GM23338 (cell line): ENCODE data around the gene PAQR4. TPM values are rescaled to one million over a fixed set of nuclear protein-coding genes. Genes with fewer than 3 reads are reported as not detected.

Experiments
- ATAC-seq: fragments of 200-7000 bp; cut with Tn5 transposase; 3 replicates; pipeline ENCODE4 v1.9.1; 2020
- DNase-seq: peaks from one replicate; pipeline ENCODE4 v3.0.0-alpha.2; 2015; ENCODE audit warnings: low spot score
- H2AFZ ChIP-seq: fragments of 200-600 bp; sonication (generic); 2 replicates; pipeline ENCODE4 v1.8.0; 2016; ENCODE audit warnings: antibody characterized with exemption, mild to moderate bottlenecking, moderate library complexity
- H3F3A ChIP-seq: fragments of 200-600 bp; sonication (generic); replicated peaks from 2 replicates; pipeline ENCODE4 v1.8.0; 2017; ENCODE audit warnings: antibody characterized with exemption, mixed run types, low read depth
- H3K27ac ChIP-seq: fragments of 200-600 bp; sonication (generic); 2 replicates; pipeline ENCODE4 v1.6.1; 2016; ENCODE audit warnings: low read depth
- H3K27me3 ChIP-seq: fragments of 200-600 bp; sonication (generic); 2 replicates; pipeline ENCODE4 v1.8.0; 2016; ENCODE audit warnings: mild to moderate bottlenecking, mixed run types, moderate library complexity; ENCODE audit not compliant: insufficient read depth
- H3K36me3 ChIP-seq: fragments of 200-600 bp; sonication (generic); 2 replicates; pipeline ENCODE4 v1.8.0; 2016; ENCODE audit warnings: mild to moderate bottlenecking; ENCODE audit not compliant: insufficient read depth
- H3K4me1 ChIP-seq: fragments of 200-600 bp; sonication (generic); 2 replicates; pipeline ENCODE4 v1.8.0; 2016; ENCODE audit warnings: mild to moderate bottlenecking, moderate library complexity; ENCODE audit not compliant: insufficient read depth
- H3K4me2 ChIP-seq: fragments of 200-600 bp; sonication (generic); 2 replicates; pipeline ENCODE4 v1.7.1; 2017; ENCODE audit warnings: mixed run types
- H3K4me3 ChIP-seq: fragments of 200-600 bp; sonication (generic); 2 replicates; pipeline ENCODE4 v1.6.1; 2016; ENCODE audit warnings: mixed run types
- H3K79me2 ChIP-seq: fragments of 200-600 bp; sonication (generic); replicated peaks from 2 replicates; pipeline ENCODE4 v1.8.0; 2017; ENCODE audit warnings: mild to moderate bottlenecking; ENCODE audit not compliant: insufficient read depth
- H3K9me2 ChIP-seq: fragments of 200-600 bp; sonication (generic); 2 replicates; pipeline ENCODE4 v1.8.0; 2017; ENCODE audit not compliant: insufficient read depth
- H4K20me1 ChIP-seq: fragments of 200-600 bp; sonication (generic); replicated peaks from 2 replicates; pipeline ENCODE4 v1.8.0; 2017; ENCODE audit warnings: mild to moderate bottlenecking; ENCODE audit not compliant: insufficient read depth
- H3K27ac Mint-ChIP-seq: 2 replicates; pipeline ENCODE4 v1.8.0; 2020; ENCODE audit warnings: inconsistent platforms, mild to moderate bottlenecking, moderate library complexity, mixed read lengths
- H3K27me3 Mint-ChIP-seq: 3 replicates; pipeline ENCODE4 v1.8.0; 2022; ENCODE audit warnings: low read depth, mild to moderate bottlenecking, moderate library complexity, mixed read lengths, inconsistent platforms; ENCODE audit not compliant: insufficient read depth, poor library complexity
- H3K36me3 Mint-ChIP-seq: 3 replicates; pipeline ENCODE4 v1.8.0; 2021; ENCODE audit warnings: low read depth, mild to moderate bottlenecking, inconsistent platforms, moderate library complexity, mixed read lengths
- H3K4me1 Mint-ChIP-seq: 3 replicates; pipeline ENCODE4 v1.8.0; 2020; ENCODE audit warnings: mild to moderate bottlenecking, inconsistent platforms, mixed read lengths
- H3K4me3 Mint-ChIP-seq: 3 replicates; pipeline ENCODE4 v1.8.0; 2021; ENCODE audit warnings: moderate library complexity, mild to moderate bottlenecking, inconsistent platforms, mixed read lengths
- H3K9me3 Mint-ChIP-seq: 3 replicates; pipeline ENCODE4 v1.8.0; 2020; ENCODE audit warnings: moderate library complexity, mild to moderate bottlenecking, inconsistent platforms, mixed read lengths
- CREB1 ChIP-seq: fragments of 250-450 bp; sonication (Bioruptor Pico); IDR thresholded peaks from 2 replicates; pipeline ENCODE4 v1.5.0; 2020; ENCODE audit warnings: low read depth, mild to moderate bottlenecking, moderate library complexity
- EZH2 ChIP-seq: fragments of 200-600 bp; sonication (generic); IDR thresholded peaks from one replicate; pipeline ENCODE4 v1.8.0; 2017; ENCODE audit warnings: antibody characterized with exemption, mild to moderate bottlenecking, low read depth; ENCODE audit not compliant: unreplicated experiment
- EZH2phosphoT487 ChIP-seq: fragments of 200-600 bp; sonication (generic); IDR thresholded peaks from one replicate; pipeline ENCODE4 v1.8.1; 2018; ENCODE audit warnings: antibody characterized with exemption; ENCODE audit not compliant: unreplicated experiment
- JUNB ChIP-seq: IDR thresholded peaks from one replicate; pipeline ENCODE4 v1.6.1; 2016; ENCODE audit warnings: antibody characterized with exemption; ENCODE audit not compliant: unreplicated experiment
- NANOG ChIP-seq: IDR thresholded peaks from 2 replicates; pipeline ENCODE4 v1.6.1; 2016; ENCODE audit warnings: antibody characterized with exemption, borderline replicate concordance
- POLR2AphosphoS5 ChIP-seq: IDR thresholded peaks from 2 replicates; pipeline ENCODE4 v1.6.1; 2016; ENCODE audit warnings: antibody characterized with exemption, low read depth
- STAT1 ChIP-seq: IDR thresholded peaks from one replicate; pipeline ENCODE4 v1.6.1; 2016; ENCODE audit warnings: antibody characterized with exemption; ENCODE audit not compliant: unreplicated experiment
- polyA plus RNA-seq: library from polyadenylated mRNA; unstranded; fragments of >200 nt; fragmentation: Nextera tagmentation; extraction: Ambion mirVana; gene quantifications from 2 replicates; pipeline ENCODE4 v1.2.1, GENCODE V29; 2016
- total RNA-seq: library from RNA; depleted of rRNA; stranded (reverse); fragments of >200 nt; shearing (Covaris generic); gene quantifications from 2 replicates; pipeline ENCODE4 v1.2.3, GENCODE V29; 2014
- TF ChIP-seq, protein P1 (sequence below): IDR thresholded peaks from 2 replicates; pipeline ENCODE4 v1.6.1; 2016; ENCODE audit warnings: antibody characterized with exemption
- TF ChIP-seq, protein P2 (sequence below): fragments of 250-450 bp; sonication (Bioruptor Pico); IDR thresholded peaks from 2 replicates; pipeline ENCODE4 v1.5.0; 2020; ENCODE audit warnings: mild to moderate bottlenecking, moderate library complexity
- TF ChIP-seq, protein P3 (sequence below), 2 experiments: fragments of 200-600 bp in 1 of 2; sonication (generic) in 1 of 2; conservative IDR thresholded peaks; 2 replicates each; pipeline versions ENCODE4 v1.5.1 to v1.6.1; 2016 to 2017; ENCODE audit warnings: antibody characterized with exemption in 2 of 2, low read depth in 2 of 2, mild to moderate bottlenecking in 2 of 2, moderate library complexity in 1 of 2
- TF ChIP-seq, protein P4 (sequence below): IDR thresholded peaks from one replicate; pipeline ENCODE4 v1.6.1; 2018; ENCODE audit warnings: antibody characterized with exemption; ENCODE audit not compliant: unreplicated experiment

Gene PAQR4
- total and polyA plus RNA-seq, 2 experiments from 2014 or later: 7.0 to 29.3 TPM

DNA sequence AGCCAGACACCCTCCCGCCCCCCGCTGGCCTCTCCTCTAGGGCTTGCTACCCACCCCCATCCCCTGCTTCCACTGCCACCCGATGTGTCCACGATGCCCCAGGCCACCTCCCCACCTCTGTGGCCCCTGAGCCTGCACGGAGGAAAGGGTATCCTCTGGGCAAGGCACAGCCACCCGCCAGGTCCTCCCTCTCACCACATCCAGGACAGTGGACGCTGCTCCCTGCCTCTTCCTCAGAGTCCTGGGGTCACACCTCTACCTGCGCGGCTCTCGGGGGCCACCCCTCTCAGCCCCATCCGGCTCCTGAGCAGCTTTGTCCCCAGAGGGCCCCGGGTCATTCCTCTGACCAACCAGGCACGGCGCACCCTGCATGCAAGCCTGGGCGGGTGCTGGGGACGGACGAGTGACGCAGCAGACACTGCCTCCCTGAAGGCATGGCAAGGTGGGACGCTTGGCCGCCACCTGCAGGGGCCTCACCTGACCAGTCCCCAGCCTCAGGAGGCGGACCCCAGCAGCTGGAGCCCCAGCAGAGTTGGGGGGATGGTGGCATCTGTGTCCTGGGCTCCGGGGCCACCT, 32.6 kb upstream of the PAQR4 start:
- Histone ChIP-seq H3K79me2 (no peaks in the 10 kb centered on the region), H3K27ac (no peak overlapping the region), H3F3A (no peaks in the 10 kb centered on the region), H4K20me1 (no peaks in the 10 kb centered on the region; the same call in 1 of the 2 replicates), H2AFZ (no peak overlapping the region), H3K9me2 (no peaks in the 10 kb centered on the region), H3K4me1 (no peaks in the 10 kb centered on the region), H3K4me2 (no peak overlapping the region), H3K4me3 (no peak overlapping the region), H3K27me3 (no peaks in the 10 kb centered on the region), H3K36me3 (no peaks in the 10 kb centered on the region)
- Mint-ChIP-seq H3K9me3 (no peaks in the 10 kb centered on the region), H3K27me3 (peaks cover 6% of the 10 kb centered on the region), H3K27ac (no peak overlapping the region; the same call in 1 of the 2 replicates), H3K36me3 (peaks cover 23% of the 10 kb centered on the region), H3K4me3 (no peak overlapping the region), H3K4me1 (peaks cover 4% of the 10 kb centered on the region; the same call in 1 of the 3 replicates)
- ATAC-seq (peak; percentile 25), DNase-seq (no peak)
- no peak for TF ChIP-seq EZH2
- TF ChIP-seq, protein P1, sequence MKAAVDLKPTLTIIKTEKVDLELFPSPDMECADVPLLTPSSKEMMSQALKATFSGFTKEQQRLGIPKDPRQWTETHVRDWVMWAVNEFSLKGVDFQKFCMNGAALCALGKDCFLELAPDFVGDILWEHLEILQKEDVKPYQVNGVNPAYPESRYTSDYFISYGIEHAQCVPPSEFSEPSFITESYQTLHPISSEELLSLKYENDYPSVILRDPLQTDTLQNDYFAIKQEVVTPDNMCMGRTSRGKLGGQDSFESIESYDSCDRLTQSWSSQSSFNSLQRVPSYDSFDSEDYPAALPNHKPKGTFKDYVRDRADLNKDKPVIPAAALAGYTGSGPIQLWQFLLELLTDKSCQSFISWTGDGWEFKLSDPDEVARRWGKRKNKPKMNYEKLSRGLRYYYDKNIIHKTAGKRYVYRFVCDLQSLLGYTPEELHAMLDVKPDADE: no peak
- TF ChIP-seq, protein P2, sequence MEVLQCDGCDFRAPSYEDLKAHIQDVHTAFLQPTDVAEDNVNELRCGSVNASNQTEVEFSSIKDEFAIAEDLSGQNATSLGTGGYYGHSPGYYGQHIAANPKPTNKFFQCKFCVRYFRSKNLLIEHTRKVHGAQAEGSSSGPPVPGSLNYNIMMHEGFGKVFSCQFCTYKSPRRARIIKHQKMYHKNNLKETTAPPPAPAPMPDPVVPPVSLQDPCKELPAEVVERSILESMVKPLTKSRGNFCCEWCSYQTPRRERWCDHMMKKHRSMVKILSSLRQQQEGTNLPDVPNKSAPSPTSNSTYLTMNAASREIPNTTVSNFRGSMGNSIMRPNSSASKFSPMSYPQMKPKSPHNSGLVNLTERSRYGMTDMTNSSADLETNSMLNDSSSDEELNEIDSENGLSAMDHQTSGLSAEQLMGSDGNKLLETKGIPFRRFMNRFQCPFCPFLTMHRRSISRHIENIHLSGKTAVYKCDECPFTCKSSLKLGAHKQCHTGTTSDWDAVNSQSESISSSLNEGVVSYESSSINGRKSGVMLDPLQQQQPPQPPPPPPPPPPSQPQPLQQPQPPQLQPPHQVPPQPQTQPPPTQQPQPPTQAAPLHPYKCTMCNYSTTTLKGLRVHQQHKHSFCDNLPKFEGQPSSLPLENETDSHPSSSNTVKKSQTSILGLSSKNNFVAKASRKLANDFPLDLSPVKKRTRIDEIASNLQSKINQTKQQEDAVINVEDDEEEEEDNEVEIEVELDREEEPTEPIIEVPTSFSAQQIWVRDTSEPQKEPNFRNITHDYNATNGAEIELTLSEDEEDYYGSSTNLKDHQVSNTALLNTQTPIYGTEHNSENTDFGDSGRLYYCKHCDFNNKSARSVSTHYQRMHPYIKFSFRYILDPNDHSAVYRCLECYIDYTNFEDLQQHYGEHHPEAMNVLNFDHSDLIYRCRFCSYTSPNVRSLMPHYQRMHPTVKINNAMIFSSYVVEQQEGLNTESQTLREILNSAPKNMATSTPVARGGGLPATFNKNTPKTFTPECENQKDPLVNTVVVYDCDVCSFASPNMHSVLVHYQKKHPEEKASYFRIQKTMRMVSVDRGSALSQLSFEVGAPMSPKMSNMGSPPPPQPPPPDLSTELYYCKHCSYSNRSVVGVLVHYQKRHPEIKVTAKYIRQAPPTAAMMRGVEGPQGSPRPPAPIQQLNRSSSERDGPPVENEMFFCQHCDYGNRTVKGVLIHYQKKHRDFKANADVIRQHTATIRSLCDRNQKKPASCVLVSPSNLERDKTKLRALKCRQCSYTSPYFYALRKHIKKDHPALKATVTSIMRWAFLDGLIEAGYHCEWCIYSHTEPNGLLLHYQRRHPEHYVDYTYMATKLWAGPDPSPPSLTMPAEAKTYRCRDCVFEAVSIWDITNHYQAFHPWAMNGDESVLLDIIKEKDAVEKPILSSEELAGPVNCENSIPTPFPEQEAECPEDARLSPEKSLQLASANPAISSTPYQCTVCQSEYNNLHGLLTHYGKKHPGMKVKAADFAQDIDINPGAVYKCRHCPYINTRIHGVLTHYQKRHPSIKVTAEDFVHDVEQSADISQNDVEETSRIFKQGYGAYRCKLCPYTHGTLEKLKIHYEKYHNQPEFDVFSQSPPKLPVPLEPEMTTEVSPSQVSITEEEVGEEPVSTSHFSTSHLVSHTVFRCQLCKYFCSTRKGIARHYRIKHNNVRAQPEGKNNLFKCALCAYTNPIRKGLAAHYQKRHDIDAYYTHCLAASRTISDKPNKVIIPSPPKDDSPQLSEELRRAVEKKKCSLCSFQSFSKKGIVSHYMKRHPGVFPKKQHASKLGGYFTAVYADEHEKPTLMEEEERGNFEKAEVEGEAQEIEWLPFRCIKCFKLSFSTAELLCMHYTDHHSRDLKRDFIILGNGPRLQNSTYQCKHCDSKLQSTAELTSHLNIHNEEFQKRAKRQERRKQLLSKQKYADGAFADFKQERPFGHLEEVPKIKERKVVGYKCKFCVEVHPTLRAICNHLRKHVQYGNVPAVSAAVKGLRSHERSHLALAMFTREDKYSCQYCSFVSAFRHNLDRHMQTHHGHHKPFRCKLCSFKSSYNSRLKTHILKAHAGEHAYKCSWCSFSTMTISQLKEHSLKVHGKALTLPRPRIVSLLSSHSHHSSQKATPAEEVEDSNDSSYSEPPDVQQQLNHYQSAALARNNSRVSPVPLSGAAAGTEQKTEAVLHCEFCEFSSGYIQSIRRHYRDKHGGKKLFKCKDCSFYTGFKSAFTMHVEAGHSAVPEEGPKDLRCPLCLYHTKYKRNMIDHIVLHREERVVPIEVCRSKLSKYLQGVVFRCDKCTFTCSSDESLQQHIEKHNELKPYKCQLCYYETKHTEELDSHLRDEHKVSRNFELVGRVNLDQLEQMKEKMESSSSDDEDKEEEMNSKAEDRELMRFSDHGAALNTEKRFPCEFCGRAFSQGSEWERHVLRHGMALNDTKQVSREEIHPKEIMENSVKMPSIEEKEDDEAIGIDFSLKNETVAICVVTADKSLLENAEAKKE (CRISPR knock-in tag): no peak
- TF ChIP-seq, protein P3, sequence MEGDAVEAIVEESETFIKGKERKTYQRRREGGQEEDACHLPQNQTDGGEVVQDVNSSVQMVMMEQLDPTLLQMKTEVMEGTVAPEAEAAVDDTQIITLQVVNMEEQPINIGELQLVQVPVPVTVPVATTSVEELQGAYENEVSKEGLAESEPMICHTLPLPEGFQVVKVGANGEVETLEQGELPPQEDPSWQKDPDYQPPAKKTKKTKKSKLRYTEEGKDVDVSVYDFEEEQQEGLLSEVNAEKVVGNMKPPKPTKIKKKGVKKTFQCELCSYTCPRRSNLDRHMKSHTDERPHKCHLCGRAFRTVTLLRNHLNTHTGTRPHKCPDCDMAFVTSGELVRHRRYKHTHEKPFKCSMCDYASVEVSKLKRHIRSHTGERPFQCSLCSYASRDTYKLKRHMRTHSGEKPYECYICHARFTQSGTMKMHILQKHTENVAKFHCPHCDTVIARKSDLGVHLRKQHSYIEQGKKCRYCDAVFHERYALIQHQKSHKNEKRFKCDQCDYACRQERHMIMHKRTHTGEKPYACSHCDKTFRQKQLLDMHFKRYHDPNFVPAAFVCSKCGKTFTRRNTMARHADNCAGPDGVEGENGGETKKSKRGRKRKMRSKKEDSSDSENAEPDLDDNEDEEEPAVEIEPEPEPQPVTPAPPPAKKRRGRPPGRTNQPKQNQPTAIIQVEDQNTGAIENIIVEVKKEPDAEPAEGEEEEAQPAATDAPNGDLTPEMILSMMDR (conservative IDR thresholded peaks at IDR 0.05; ENCODE audit: low read depth in 2 of 2): no peak
- TF ChIP-seq POLR2AphosphoS5: no peak
- TF ChIP-seq STAT1: no peak
- no peak for TF ChIP-seq JUNB
- TF ChIP-seq, protein P4, sequence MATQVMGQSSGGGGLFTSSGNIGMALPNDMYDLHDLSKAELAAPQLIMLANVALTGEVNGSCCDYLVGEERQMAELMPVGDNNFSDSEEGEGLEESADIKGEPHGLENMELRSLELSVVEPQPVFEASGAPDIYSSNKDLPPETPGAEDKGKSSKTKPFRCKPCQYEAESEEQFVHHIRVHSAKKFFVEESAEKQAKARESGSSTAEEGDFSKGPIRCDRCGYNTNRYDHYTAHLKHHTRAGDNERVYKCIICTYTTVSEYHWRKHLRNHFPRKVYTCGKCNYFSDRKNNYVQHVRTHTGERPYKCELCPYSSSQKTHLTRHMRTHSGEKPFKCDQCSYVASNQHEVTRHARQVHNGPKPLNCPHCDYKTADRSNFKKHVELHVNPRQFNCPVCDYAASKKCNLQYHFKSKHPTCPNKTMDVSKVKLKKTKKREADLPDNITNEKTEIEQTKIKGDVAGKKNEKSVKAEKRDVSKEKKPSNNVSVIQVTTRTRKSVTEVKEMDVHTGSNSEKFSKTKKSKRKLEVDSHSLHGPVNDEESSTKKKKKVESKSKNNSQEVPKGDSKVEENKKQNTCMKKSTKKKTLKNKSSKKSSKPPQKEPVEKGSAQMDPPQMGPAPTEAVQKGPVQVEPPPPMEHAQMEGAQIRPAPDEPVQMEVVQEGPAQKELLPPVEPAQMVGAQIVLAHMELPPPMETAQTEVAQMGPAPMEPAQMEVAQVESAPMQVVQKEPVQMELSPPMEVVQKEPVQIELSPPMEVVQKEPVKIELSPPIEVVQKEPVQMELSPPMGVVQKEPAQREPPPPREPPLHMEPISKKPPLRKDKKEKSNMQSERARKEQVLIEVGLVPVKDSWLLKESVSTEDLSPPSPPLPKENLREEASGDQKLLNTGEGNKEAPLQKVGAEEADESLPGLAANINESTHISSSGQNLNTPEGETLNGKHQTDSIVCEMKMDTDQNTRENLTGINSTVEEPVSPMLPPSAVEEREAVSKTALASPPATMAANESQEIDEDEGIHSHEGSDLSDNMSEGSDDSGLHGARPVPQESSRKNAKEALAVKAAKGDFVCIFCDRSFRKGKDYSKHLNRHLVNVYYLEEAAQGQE: no peak
- no peak for TF ChIP-seq EZH2phosphoT487
- no peak for TF ChIP-seq CREB1
- no peak for TF ChIP-seq NANOG
